ENCODE data around the gene BANF1.

Gene BANF1

DNA sequence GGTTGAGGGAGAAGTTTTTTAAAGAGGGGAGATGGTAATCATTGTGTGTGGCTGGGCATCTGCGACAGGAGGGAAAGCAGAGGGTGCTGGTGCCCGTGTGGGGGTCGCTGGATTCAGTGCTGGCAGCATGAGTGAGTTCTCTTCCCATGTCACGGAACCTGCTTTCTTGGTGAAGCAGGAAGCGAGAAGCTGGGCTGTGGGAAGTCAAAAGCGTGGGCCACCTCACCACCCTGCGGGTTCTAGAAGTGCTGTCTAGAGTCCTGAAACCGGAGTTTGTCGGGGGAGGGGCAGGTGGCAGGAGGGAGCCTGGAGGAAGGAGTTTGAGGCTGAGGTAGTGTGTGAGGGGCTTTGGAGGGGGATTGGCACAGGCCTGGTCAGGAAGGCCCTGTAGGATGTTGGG is 26.5 kb upstream of the BANF1 start:
- POLR2A ChIA-PET: interaction anchor here (1.3 kb wide), 1 partner anchor 64 kb away, joined by 7 read pairs; no protein-coding TSS in a partner anchor
- TF ChIP-seq ZNF521 (tag by site-specific recombination; IDR thresholded peaks at IDR 0.05): no peak
- TF ChIP-seq, protein P1, sequence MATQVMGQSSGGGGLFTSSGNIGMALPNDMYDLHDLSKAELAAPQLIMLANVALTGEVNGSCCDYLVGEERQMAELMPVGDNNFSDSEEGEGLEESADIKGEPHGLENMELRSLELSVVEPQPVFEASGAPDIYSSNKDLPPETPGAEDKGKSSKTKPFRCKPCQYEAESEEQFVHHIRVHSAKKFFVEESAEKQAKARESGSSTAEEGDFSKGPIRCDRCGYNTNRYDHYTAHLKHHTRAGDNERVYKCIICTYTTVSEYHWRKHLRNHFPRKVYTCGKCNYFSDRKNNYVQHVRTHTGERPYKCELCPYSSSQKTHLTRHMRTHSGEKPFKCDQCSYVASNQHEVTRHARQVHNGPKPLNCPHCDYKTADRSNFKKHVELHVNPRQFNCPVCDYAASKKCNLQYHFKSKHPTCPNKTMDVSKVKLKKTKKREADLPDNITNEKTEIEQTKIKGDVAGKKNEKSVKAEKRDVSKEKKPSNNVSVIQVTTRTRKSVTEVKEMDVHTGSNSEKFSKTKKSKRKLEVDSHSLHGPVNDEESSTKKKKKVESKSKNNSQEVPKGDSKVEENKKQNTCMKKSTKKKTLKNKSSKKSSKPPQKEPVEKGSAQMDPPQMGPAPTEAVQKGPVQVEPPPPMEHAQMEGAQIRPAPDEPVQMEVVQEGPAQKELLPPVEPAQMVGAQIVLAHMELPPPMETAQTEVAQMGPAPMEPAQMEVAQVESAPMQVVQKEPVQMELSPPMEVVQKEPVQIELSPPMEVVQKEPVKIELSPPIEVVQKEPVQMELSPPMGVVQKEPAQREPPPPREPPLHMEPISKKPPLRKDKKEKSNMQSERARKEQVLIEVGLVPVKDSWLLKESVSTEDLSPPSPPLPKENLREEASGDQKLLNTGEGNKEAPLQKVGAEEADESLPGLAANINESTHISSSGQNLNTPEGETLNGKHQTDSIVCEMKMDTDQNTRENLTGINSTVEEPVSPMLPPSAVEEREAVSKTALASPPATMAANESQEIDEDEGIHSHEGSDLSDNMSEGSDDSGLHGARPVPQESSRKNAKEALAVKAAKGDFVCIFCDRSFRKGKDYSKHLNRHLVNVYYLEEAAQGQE (tag by site-specific recombination; IDR thresholded peaks at IDR 0.05): peak; percentile 71
- H3K36me3 ChIP-seq (ENCODE audit: control insufficient read depth in 2 of 2, insufficient read depth in 1 of 2, low read length in 2 of 2): peaks cover 0 to 63% of the 10 kb centered on the region in 2 experiments; a peak in 2 of 3 replicates

DNA sequence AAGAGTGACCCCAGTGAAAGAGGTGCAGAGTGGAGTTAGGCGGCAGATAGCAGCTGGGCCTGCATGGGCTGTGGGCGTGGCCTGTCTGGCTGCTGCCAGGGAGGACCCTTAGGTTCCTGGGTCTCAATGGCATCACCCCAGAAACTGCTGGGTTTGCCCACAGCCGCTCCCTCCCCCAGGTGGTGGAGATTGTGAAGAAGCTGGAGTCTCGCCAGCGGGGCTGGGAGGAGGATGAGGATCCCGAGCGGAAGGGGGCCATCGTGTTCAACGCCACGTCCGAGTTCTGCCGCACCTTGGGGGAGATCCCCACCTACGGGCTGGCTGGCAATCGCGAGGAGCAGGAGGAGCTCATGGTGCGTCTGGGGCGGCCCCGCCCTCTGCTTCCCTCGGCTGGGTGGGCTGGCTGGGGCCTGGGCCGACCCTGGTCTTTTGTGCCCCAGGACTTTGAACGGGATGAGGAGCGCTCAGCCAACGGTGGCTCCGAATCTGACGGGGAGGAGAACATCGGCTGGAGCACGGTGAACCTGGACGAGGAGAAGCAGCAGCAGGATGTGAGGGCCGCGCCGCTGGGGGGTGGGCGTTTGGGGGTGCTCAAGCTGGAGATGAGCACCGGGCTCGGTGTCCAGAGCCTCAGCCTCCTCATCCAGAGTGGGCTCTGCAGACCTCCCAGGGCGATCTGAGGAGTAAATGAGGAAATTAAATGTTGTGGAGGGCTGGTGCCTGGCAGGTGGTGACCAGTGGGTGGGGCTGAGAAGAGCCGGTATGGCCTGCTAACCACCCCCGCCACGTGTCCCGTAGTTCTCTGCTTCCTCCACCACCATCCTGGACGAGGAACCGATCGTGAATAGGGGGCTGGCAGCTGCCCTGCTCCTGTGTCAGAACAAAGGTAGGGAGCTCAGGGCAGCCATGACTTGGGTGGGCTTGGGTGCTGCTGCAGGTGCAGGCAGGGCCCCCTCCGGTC is 25.8 kb upstream of the BANF1 start:
- peaks cover 0 to 63% of the 10 kb centered on the region in 2 experiments; a peak in 2 of 3 replicates for H3K36me3 ChIP-seq (ENCODE audit: control insufficient read depth in 2 of 2, insufficient read depth in 1 of 2, low read length in 2 of 2)

More for the DNA sequence above, 26.5 kb upstream of the BANF1 start:
- CTCF ChIA-PET: interaction anchor here (1.2 to 1.4 kb wide), 2 partner anchors 88 to 90 kb away, joined by 3 read pairs; no protein-coding TSS in a partner anchor
- Histone ChIP-seq H3K27ac (ENCODE audit: extremely low read depth, low read depth, low read length) (no peak overlapping the region), H3K4me1 (ENCODE audit: control insufficient read depth, insufficient read depth, low read length) (no peaks in the 10 kb centered on the region), H3K9me3 (ENCODE audit: control insufficient read depth, insufficient read depth, low read depth, low read length) (no peaks in the 10 kb centered on the region), H3K4me3 (ENCODE audit: low read depth, low read length) (no peak overlapping the region)

DNA sequence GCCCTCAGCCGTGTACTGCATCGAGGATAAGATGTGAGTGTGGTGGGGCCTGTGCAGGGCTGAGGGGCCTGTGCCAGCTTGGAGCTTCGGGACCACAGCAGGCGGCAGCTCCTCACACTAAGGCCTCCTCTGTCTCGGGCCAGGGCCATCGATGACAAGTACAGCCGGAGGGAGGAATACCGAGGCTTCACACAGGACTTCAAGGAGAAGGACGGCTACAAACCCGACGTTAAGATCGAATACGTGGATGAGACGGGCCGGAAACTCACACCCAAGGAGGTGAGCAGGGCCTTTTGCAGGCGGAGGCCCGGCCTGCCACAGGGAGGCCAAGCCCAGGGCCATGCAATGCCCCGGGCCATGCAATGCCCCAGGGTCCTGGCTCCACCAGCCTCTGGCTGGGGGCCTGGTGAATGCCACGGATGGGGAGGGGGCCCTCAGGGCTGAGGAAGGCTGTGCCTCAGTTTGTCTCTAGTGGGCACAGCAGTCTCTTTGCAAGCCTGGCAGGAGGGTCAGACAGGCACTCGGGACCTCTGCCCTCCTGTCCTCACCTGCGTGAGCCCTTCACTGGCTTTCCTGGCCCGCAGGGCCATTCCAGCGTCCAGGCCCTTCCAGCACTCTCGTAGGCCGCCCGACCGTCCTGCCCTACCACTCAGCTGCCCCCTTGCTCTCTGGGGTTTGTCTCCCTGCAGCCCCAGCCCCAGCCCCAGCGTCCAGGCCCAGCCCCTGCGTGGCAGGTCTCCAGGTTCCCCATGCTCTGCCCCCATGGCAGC is 24.5 kb upstream of the BANF1 start:
- CTCF ChIA-PET: no interaction called here

More for the DNA sequence above, 25.8 kb upstream of the BANF1 start:
- CTCF ChIA-PET: interaction anchor here (1.2 to 1.4 kb wide), 2 partner anchors 89 to 91 kb away, joined by 3 read pairs; no protein-coding TSS in a partner anchor
- Histone ChIP-seq H3K27ac (ENCODE audit: extremely low read depth, low read depth, low read length) (no peak overlapping the region), H3K9me3 (ENCODE audit: control insufficient read depth, insufficient read depth, low read depth, low read length) (no peaks in the 10 kb centered on the region), H3K4me1 (ENCODE audit: control insufficient read depth, insufficient read depth, low read length) (no peaks in the 10 kb centered on the region), H3K4me3 (ENCODE audit: low read depth, low read length) (no peak overlapping the region)
- no peak for TF ChIP-seq TCF7L2 (IDR thresholded peaks at IDR 0.05; ENCODE audit: borderline replicate concordance, low read depth, low read length)
- no peak for TF ChIP-seq ZNF426 (tag by site-specific recombination; IDR thresholded peaks at IDR 0.05)
- TF ChIP-seq ZBTB21 (tag by site-specific recombination; IDR thresholded peaks at IDR 0.05): no peak
- TF ChIP-seq ZFP69B (tag by site-specific recombination; IDR thresholded peaks at IDR 0.05): no peak
- POLR2A ChIA-PET: interaction anchor here (0.8 kb wide), 1 partner anchor 125 kb away, joined by 3 read pairs; no protein-coding TSS in a partner anchor

More for the DNA sequence above, 24.5 kb upstream of the BANF1 start:
- POLR2A ChIA-PET: interaction anchor here (0.8 kb wide), 1 partner anchor 126 kb away, joined by 3 read pairs; no protein-coding TSS in a partner anchor
- TF ChIP-seq ZNF677 (tag by site-specific recombination; IDR thresholded peaks at IDR 0.05) (no peak), ZNF473 (tag by site-specific recombination; IDR thresholded peaks at IDR 0.05) (no peak), ZNF146 (tag by site-specific recombination; IDR thresholded peaks at IDR 0.05) (no peak), ZNF561 (tag by site-specific recombination; IDR thresholded peaks at IDR 0.05; ENCODE audit: borderline replicate concordance) (no peak), SCRT1 (tag by site-specific recombination; IDR thresholded peaks at IDR 0.05; ENCODE audit: borderline replicate concordance) (no peak), SP7 (tag by site-specific recombination; IDR thresholded peaks at IDR 0.05) (no peak), ZBTB48 (tag by site-specific recombination; IDR thresholded peaks at IDR 0.05) (no peak), ZXDB (tag by site-specific recombination; IDR thresholded peaks at IDR 0.05) (no peak), ZNF571 (tag by site-specific recombination; IDR thresholded peaks at IDR 0.05) (no peak), KLF16 (tag by site-specific recombination; IDR thresholded peaks at IDR 0.05) (no peak), ZNF623 (tag by site-specific recombination; IDR thresholded peaks at IDR 0.05) (no peak)
- TF ChIP-seq, protein P2, sequence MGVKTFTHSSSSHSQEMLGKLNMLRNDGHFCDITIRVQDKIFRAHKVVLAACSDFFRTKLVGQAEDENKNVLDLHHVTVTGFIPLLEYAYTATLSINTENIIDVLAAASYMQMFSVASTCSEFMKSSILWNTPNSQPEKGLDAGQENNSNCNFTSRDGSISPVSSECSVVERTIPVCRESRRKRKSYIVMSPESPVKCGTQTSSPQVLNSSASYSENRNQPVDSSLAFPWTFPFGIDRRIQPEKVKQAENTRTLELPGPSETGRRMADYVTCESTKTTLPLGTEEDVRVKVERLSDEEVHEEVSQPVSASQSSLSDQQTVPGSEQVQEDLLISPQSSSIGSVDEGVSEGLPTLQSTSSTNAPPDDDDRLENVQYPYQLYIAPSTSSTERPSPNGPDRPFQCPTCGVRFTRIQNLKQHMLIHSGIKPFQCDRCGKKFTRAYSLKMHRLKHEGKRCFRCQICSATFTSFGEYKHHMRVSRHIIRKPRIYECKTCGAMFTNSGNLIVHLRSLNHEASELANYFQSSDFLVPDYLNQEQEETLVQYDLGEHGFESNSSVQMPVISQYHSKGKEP (tag by site-specific recombination; IDR thresholded peaks at IDR 0.05): no peak
- no peaks in the 10 kb centered on the region for H3K9me3 ChIP-seq (ENCODE audit: control insufficient read depth, insufficient read depth, low read depth, low read length)
- no peak overlapping the region for H3K27ac ChIP-seq (ENCODE audit: extremely low read depth, low read depth, low read length)
- H3K4me1 ChIP-seq (ENCODE audit: control insufficient read depth, insufficient read depth, low read length): no peaks in the 10 kb centered on the region
- H3K36me3 ChIP-seq (ENCODE audit: control insufficient read depth in 2 of 2, insufficient read depth in 1 of 2, low read length in 2 of 2): peaks cover 0 to 53% of the 10 kb centered on the region in 2 experiments; a peak in 2 of 3 replicates
- no peak overlapping the region for H3K4me3 ChIP-seq (ENCODE audit: low read depth, low read length)

Measured in HEK293 (cell line).